ENCODE results near the gene YPEL4.

- TF ChIP-seq ZBTB7A (IDR thresholded peaks at IDR 0.05; ENCODE audit: low read depth): no peak
- TF ChIP-seq TEAD4 (IDR thresholded peaks at IDR 0.05): no peak
- no peak for TF ChIP-seq EP300 (IDR thresholded peaks at IDR 0.05; ENCODE audit: borderline replicate concordance)
Measured at GRCh38 chr11:57667736-57668433, 18.2 kb upstream of the YPEL4 start, which contains the start of gene ZDHHC5.
